Measurements from ENCODE around the gene FOSL2.

Gene FOSL2

DNA sequence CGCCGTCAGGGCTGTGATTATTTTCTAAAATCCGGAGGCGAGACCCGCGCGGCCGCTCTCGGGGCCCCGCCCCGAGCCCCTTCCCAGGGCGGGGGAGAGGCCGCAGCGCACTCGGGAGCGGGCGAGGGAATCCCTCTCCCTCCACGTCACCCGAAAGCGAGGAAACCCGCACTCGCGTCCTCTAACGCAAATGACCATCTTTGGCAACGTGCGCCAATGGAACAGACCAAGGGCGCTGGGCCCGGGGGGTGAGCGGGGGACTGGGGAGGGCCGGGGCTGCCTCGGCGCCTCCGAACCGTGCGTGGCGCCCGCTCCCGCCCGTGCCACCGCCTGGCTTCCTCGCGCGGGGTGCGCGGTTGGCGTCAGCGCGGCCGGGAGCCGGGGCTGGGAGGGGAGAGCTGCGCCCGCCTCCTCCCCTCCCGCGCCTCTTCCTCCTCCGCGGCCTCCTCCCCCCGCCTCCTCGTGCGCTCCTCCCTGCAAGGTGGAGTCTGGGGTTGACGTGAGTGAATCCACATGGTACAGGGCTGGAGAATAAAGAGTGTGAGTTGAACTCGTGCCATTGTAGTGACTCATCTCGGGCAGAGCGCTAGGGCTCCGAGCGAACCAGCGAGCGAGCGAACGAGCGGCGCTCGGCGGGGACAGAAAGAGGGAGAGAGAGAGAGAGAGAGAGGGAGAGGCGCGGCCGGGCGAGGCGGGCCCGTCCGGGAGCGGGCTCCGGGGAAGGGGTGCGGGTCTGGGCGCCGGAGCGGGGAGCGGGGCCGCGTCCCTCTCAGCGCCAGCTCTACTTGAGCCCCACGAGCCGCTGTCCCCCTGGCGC, at the start of gene FOSL2:
Gene FOSL2, plus strand, starts transcription at position 562 of the 817 bp plus-strand sequence. CDS start 863 bp downstream, outside the sequence.
- peak; percentile 90 for DNase-seq

DNA sequence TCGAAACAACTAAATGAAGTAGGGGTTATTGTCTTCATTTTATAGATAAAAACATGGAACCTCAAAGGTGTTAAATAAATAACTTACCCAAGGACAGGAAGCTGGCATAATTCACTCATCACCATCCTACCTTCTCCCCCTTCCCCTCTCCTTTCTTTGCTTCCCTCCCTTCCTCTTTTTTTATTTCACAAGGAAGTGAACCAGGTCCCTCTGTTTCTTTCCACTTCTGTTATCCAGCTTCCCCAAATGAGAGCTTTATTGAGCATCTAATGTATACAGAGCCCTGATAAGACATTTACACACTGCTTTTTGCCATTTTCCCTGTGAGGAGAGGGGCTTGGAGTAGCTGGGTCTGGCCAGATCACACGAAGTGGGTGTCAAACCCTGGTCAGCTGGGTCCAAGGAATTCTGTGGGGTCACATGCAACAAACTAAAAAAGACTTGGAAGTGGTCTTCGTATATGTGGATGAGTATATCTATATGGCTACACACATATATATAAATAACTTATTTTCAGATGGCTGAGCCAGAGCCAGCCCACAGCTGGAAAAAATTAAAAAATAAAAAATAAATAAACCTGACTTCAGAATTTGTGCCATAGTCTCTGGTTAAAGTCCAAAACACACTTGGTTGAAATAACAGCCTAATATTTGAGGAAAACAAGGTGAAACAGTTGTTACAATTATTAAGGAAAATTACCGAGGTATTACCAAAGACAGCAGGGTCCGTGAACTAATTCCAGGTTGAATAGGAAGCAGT, 49.3 kb upstream of the FOSL2 start:
- DNase-seq = no peak

DNA sequence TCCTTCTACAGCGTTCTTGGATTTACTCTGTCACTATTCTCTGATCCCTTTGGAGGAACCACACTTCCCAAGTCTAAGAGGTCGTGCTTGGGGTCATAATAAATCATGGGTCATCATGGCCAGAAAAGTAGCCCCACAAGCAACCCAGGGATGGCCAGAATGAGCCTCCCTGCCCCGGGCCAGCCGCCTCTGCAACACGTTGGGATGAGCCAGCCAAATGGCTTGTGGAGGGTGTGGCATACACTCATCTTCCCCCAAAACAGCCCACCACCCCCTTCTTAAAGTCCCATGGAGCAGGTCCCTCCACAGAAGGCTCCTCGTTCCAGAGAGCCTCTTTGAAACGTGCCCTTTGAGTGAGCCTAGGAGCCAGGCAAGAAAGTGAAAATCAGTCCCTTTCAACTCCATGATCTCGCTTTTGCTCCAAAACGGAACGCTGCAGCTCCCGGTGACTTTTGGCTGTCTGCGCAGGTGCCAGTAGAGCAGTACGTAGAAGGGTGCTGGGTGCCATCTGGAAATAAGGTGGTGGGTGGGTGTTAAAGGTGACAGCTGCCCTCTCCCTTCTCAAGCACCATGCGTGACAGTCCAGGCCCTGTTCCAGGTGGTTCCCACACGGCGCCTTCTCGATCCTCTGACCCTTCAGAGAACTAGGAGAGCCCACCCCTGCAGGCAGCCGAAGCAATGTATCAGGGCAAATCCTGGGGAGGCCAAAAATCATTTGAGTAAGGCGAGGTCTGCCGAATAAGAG, 48.5 kb upstream of the FOSL2 start:
- DNase-seq = no peak

DNA sequence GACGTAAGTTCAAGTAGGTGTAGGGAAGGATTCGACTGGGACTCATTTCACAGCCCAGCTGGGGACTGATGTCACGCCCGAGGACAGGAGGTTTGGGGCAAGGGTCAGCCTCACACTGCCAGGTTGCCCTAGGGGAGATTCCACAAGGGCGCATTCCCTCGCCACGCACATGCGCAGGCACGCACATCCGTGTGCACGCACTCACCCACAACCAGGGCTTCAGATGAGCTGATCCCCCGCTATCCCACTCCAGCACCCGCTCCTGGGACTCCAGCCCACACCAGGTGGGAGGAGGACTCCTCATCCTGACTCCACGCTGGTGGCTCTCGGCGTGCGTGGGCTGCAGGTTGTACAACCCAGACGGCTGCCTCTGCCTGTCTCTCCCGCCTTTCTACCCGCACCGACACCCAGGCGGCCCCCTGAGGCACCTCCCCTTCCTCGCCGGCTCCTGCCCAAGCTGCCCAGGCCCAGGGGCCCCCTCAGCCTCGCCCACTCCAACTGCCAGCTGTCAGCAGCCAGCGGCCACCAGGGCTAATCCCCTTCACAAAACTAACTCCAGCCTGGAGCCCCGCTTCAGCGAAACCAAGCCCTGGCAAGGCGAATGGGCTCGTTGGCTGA, 47.8 kb upstream of the FOSL2 start:
- DNase-seq = no peak

DNA sequence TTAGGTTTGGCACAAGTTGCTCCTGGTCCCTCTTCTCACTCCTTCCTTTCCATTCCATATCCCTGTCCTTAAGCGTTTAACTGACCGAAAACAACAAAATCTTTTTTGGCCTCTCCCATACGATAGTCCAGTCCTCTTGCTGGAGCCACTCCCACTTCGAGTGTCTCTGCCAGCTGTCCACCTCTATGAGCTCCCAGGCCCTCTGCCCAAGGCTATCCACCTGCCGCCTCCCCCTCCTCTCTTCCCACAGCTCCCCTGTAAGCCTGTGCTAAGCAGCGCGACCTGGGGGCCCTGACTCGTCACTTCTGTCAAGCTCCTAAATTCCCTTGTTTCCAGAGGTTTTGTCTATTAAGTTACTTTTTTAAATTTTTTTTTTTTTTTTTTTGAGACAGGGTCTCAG, 47.0 kb upstream of the FOSL2 start:
- no peak for DNase-seq

DNA sequence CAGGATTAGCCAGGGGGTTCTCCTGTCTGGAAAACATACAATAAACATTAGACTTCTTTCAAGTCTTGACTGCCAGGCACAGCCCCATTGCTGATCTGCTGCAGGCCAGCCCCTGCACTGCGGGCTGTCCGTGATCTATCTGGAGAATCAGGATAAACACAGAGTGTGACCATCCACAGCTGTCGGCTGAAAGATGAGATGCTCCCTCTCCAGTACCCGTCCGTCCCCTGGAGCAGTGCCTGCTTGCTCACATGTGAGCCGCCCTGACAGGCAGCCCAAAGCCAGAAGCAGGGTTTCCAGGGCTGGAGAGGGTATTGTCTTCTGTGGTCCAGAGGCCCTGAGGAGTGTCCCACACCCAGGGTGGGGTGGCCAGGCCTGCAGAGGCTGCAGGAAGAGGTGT, 46.1 kb upstream of the FOSL2 start:
- no peak for DNase-seq

- no peak for DNase-seq
Observed at GRCh38 chr2:28347193-28347592, 45.5 kb upstream of the FOSL2 start.

DNA sequence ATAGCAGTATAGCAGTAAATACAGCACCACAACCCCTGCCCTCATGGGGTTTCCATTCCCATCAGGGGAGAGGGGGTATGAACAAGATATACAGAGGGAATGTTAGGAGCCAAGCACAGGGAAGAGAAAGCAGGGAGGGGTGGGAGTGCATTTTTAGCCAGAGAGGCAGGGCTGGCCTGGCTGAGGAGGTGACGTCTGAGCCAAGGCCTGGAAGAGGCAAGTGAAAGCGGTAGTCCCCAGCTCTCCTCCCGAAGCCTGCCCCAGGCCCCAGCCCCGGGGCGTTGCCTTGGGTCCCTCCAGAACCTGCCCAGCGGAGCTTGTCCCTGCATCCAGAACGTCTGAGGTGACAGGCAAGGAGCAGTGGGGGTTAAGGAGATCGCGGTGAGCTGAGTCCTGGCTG, 45.1 kb upstream of the FOSL2 start:
- DNase-seq = no peak

- no peak for DNase-seq
Observed at GRCh38 chr2:28348149-28348567, 44.5 kb upstream of the FOSL2 start.

DNA sequence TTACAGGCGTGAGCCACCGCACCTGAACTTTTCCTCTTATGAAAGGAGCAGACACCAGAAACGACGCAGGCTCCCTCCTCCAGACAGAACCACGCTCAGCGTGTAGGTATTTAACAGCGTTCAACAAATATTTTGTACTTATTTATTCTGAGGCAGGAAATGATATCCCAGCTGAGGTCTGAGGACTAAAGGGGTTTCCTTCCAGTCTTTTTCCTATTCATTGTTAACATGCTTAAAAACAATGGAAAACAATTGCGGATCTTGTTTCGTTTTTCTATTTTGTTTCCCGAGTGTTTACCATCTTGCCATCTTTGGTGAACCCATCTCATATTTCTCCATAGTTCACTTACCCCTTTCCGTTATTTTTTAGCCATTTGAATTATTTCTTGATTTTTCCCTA, 43.7 kb upstream of the FOSL2 start:
- no peak for DNase-seq

DNA sequence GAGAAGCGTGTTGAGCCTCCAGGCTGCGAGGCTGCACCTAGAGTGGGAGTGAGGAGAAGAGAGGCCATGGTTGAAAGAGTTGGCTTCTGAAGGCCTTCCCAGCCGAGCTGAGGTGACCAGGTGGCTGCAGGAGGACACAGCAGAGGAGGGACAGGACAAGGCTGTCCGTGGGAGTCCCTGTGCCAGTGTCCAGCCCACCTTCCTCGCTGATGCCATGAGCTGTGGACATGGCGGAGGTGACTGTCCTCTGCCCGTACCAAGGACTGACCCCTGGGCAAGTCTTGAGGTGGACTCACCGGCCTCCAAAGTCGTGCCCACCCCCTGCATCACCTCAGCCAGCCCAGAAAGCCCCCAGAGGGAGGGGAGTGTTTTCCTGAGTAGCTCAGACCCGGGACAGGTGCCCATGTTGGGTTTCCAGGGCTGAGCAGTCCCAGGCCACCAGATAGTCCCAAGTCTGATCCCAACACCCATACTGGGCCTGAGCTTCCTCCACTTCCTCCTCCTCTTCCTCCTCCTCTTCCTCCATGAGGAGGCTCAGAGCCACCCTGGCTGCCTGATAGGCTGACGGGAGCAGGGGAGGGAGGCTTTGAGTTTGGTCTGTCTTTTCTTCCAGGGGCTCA, 43.0 kb upstream of the FOSL2 start:
- DNase-seq = no peak

DNA sequence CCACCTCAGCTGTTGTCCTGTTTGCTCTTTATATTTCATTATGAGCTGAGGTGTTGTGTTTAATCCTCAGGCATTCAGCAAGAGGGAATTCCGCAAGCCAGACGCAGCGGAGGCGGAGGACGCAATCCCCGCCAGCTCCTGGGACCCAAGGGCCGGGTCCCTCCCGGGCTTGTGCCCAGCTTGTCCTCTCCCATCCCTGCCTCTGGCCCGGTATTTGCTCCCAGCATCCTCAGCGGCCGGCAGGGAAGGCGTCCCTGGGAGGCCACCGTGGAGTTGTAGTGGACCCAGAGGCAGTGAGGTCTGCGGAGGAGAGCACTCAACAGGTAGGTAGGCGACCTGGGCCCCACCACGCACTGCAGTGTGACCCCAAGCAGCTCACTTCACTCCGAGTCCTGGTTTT, 42.5 kb upstream of the FOSL2 start:
- no peak for DNase-seq

GRCh38 chr2:28350791-28351285, 41.8 kb upstream of the FOSL2 start:
- DNase-seq = no peak

- DNase-seq = no peak
Observed at GRCh38 chr2:28351621-28352020, 41.0 kb upstream of the FOSL2 start.

DNA sequence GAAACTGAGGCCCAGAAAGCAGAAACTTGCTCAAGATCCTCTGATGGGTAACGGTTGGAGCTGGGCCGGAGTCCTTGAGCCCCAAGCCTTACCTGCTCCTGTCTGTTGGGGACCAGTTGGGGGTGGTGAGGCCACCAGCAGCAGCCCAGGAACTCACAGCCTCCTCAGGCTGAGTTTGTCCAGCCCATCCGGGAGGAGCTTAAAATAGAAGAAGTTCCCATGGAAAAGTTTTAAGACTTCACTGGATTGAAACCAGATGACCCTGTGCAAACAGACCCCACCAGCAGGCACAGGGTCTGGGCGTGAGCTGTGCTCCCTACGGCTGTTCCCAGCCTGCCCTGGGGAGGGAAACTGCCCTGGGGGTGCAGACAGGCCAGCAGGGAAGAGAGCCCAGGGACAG, 40.6 kb upstream of the FOSL2 start:
- DNase-seq = no peak

DNA sequence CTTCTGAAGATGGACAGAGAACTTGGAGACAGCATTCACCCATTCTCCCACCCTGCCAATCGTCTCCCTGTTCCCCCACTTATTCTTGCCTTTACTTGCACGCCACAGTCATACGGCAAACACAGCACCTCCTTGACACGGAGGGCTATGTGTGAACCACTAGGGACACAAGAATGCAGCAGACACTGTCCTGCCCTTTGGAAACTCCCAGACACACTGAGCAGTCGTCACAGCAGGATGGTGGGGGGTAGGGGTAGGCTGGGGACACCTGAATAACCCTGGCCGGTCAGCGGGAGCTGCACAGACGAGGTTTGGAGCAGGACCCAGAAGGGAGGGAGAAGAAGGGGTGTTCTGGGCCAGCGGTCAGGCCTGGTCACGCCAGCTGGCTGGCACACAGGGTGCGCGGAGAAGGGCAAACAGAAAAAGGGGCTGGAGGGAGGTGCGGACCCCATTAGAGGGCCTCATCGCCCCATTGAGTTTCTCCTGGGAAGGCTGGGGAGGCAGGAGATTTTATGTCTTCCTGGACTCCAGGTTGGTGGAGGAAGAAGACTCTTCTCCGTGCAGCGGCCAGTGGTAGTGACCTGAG, 40.0 kb upstream of the FOSL2 start:
- DNase-seq = no peak

DNA sequence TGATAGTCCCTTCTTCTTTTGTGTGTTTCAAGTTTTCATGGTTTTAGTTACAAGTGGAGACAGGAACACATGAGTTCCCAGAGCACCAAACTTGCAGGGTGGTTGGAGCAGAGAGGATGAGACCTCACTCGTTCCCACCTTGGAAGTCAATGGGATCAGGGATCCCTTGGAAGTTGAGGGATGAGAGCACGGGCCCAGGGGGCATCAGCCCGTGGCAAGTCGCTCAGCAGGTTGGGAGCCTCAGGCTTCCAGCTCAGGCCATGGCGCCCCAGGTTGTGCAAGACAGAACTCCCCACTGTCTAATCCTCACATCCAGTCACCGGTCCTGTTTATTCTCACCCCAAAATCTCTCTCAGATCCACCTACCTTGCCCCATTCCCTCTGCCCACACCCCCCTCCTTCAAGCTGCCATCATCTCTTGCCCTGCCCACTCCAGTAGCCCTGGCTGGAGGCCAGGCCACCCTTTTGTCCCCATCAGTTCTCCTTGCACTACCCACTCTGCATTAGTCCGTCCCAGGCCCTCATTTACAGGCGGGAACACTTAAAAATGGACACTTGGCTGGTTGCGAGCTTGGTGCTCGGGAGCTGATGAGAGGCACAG, 37.6 kb upstream of the FOSL2 start:
- DNase-seq = no peak

- no peak for DNase-seq
Observed at GRCh38 chr2:28355521-28356094, 37.0 kb upstream of the FOSL2 start.

DNA sequence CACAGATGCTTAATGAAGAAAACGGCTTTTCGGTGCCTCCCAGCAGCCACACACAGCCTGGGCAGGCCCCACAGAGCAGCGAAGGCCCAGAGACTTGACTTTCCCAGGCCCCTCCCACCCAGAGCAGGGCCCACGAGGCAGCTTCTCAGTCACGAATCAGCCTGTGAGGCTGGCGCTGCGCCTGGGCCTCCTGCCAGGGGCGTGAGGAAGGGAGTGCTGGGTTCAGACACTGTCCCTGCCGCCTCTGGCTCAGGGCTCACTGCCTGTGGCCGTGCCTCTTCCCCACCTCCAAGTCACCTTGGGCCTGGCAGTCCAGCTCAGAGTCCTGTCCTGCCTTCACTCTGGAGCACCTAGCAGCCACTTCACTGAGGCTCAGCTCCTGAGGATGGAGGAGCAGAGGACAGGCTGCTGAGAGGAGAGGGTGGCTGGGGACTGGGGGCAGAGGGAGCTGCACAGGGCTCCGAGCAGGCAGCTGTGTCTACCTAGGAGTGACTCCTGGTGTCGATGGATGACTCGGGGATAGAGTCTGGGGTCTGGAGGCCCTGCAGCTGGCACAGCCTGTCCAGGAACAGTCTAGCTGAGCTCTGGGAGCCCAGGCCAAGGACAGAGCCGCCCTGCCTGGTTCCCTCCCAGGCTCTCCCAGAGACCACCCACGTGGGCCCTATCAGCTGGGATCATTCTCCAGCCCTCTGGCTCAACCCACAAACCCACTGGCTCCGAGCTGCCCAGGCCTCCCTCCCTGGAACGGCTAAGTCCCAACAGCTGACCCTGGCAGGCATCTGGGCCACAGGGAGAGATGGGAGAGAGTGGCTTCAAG, 36.4 kb upstream of the FOSL2 start:
- peak; percentile 41 for DNase-seq

GRCh38 chr2:28357055-28357454, 35.6 kb upstream of the FOSL2 start:
- DNase-seq = no peak
